NCI-H748 (cell line): ENCODE measurements around the gene RNF8.
"Not testable (repeated sequence)": the region's sequence is repeated elsewhere in the genome, so short reads cannot be mapped to it uniquely, and the experiment has no call there.

ENCODE experiments used
- DNase-seq: peaks from one replicate; lab custom pipeline; 2025; ENCODE audit not compliant: unreplicated experiment; lab: John Stamatoyannopoulos, UW

RNF8 gene

DNA sequence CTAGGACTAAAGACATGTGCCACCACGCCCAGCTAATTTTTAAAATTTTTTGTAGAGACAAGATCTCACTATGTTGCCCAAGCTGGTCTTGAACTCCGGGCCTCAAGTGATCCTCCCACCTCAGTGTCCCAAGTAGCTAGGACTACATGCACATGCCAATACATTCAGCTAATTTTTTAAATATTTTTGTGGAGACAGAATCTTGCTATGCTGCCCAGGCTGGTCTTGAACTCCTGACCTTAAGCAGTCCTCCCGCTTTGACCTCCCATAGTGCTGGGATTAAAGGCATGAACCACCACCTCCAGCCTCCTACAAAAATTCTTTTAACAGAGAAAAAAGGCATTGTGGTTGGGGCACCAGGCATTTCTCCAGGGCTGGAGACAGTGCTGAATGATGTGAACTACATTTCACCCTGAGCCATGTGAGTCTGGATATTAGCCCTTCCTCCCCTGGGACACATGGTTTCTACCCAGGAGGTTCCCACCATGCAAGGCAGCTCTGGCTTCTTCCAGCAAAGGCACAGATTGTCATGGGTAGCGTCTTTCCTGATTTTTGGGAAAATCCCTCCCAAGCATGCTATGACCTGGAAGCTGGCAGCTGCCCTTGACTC is 42.9 kb downstream of the RNF8 start:
- DNase-seq: no peak

- no peak for DNase-seq
These were observed 45.3 kb downstream of the RNF8 start for GRCh38 chr6:37399131-37399530.

GRCh38 chr6:37399795-37400490 is 46.2 kb downstream of the RNF8 start:
- DNase-seq: no peak

DNA sequence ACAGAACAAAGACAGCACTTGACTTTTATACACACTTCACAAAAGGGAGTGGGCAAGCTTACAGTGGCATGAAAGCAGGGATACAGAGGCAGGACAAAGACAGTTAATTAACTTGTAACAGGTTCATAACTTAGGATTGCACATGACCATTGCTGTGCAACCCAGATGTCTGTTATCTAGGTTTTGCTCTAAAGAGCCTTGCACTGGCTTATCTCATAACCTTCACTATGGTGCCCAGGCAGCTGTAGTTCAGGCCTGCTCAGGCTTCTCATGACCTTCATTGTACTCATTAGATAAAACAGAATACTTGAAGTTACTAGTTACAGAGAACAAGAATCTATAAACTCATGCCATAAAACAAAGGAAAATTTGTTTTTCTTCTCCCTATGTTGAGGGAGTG is 47.9 kb downstream of the RNF8 start:
- not testable (repeated sequence) for DNase-seq

DNA sequence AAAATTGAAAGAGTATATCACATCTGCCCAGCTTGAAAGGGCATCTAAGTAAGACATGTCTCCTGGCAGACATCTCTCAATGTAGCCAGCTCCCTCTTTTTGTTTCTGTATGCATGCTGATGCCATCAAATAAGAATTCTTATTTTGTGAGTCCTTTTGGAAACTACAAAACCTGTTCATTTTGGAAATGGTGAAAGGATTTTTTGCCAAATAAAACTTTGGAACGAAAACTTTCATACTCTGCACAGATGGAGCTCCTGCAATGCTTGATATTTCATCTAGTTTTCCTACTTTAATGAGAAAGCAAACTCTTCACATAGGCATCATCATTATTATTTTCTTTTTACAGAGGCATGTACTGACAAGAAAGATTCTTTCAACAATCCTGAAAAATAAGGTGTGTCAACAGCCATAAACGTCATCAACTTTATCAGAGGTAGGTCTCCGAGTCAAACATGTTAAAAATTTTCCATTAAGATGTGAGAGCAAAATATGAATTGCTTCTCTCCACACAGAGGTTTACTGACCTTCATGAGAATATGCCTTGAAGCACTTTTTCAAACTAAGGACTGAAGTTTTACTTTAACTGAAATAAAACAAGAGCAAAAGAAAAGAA is 53.1 kb downstream of the RNF8 start:
- no peak for DNase-seq

GRCh38 chr6:37407948-37408347 is 54.2 kb downstream of the RNF8 start:
- DNase-seq: no peak

- no peak for DNase-seq
These were observed 55.7 kb downstream of the RNF8 start for GRCh38 chr6:37409501-37409900.

GRCh38 chr6:37417393-37417792 is 63.6 kb downstream of the RNF8 start:
- DNase-seq: no peak

DNA sequence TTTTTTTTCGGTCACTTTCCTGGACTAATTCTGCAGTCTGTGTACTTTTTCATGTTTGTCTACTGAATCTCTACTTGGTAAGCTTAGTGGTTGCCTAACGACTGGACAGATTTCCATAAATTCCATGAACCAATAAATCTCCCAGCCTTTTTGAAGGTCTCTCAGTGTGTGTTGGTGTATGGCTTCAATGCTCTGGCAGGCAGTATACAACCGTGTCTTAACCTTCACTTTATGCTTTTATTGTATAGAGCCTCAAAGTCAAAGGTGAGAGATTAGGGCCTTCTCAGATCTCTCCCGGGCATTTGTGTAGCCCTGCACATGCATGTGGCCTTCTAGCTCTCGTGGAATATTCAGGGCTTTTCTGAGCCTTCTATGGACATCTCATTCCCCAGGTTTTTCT is 64.9 kb downstream of the RNF8 start:
- no peak for DNase-seq

DNA sequence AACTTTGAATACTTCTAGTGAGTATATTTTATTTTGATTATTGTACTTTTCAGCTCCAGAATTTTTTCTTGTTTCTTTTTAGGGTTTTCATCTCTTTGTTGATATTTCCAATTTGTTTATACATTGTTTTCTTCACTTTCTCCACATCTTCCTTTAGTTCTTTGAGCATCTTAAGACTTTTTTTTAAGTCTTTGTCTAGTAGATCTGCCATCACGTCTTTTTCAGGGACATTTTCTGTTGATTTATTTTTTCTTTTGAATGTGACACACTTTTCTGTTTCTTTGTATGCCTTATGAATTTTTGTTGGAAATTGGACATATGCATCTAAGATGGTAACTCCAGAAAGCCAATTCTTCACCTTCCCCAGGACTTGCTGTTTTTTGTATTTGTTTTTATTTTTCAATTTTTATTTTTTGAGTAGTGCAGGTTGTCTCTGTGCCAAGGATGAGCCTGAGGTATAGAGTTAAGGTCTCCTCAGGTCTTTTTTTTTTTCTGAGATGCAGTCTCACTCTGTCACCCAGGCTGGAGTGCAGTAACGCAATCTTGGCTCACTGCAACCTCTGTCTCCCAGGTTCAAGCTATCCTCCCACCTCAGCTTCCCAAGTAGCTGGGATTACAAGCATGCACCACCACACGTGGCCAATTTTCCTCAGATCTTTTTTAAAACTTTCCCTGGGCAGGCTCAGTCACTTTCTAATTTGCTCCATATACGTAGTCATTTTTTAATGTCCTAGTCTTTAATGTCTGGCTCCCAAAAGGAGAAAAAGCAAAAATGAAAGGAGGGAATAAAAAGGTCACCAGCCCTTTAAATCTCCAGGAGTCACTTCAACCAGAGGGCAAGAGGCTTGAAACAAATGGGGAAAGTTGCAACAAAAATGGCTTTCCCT is 72.5 kb downstream of the RNF8 start:
- no peak for DNase-seq

- DNase-seq: no peak
These were observed 73.2 kb downstream of the RNF8 start for GRCh38 chr6:37426945-37427510.

DNA sequence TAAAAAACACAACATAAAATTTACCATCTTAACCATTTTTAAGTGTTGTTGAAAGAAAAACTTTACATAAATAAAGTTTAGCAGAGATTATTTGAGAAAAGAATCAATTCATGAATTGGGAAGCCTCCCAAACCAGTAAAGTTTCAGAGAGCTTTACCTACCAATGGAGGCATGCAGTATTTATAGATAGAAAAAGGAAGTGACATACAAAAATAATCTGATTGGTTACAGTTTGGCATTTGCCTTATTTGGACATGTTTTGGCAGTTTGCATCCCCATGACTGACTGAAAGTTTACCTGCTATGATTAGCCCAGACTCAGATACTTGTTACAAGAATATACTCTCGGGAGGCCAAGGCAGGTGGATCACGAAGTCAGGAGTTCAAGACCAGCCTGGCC is 75.6 kb downstream of the RNF8 start:
- no peak for DNase-seq

DNA sequence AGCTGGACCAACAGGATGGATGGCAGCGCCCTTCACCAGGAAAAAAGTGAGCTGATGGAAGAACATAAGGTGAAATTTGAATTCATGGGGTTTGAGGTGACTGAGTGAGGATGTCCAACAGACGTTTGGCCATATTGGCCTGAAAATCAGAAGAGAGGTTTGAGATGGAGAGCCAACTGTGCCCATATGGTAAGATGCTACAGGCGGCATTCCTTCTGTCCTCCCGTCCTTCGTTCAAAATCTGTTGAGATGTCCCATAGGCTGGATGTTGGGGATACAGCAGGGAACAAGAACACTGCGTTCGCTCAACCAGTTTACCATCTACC is 78.8 kb downstream of the RNF8 start:
- DNase-seq: no peak

- peak; percentile 96 for DNase-seq
These were observed 79.3 kb downstream of the RNF8 start, which contains the start of gene CMTR1 for GRCh38 chr6:37432916-37433656. CMTR1 (plus strand) TSS chr6:37433221; CDS start chr6:37435630, 2,409 bp downstream.

GRCh38 chr6:37433657-37434271 is 80.0 kb downstream of the RNF8 start:
- peak; percentile 55 for DNase-seq

GRCh38 chr6:37435373-37435772 is 81.6 kb downstream of the RNF8 start:
- no peak for DNase-seq

DNA sequence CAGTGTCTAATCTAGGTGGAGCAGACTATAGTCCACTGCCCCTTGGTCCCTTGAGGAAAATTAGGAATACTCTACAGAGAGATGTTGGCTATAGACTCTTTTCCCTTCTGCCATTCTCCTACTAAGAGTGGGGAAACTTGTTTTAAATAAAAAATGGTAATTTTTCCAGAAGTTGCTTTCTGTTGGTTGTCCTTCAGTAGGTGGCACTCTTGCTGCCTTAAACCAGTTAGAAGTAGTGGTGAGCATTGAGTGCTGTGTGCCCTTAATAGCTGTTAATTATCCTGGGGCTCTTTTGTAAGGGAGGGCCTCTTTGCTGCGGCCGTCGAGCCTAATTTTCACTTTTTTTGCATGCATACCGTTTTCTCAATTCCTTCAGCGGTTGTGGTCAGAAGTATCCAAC is 82.0 kb downstream of the RNF8 start:
- no peak for DNase-seq

- no peak for DNase-seq
These were observed 85.1 kb downstream of the RNF8 start for GRCh38 chr6:37438930-37439329.

GRCh38 chr6:37441651-37442050 is 87.9 kb downstream of the RNF8 start:
- no peak for DNase-seq
